DOHH2 (cell line): ENCODE data around the gene PDE4A.

Experiments used
- H3F3A ChIP-seq: fragments of 200-600 bp; sonication (generic), shearing (Covaris generic); 2 replicates; pipeline ENCODE4 v1.6.0; 2016; ENCODE audit warnings: antibody characterized with exemption, mild to moderate bottlenecking; ENCODE audit not compliant: control insufficient read depth, insufficient read depth
- H3K27ac ChIP-seq: fragments of 200-600 bp; sonication (generic); 2 replicates; pipeline ENCODE4 v1.5.1; 2014; ENCODE audit warnings: low read depth, mild to moderate bottlenecking, low read length, moderate library complexity
- H3K27me3 ChIP-seq: fragments of 200-600 bp; sonication (generic); 2 replicates; pipeline ENCODE4 v1.6.1; 2014; ENCODE audit warnings: mild to moderate bottlenecking, low read length, mixed read lengths; ENCODE audit not compliant: control insufficient read depth
- H3K36me3 ChIP-seq: fragments of 200-600 bp; sonication (generic); 2 replicates; pipeline ENCODE4 v1.6.1; 2014; ENCODE audit warnings: mild to moderate bottlenecking, low read length, moderate library complexity, mixed read lengths; ENCODE audit not compliant: control insufficient read depth
- H3K4me1 ChIP-seq: fragments of 200-600 bp; sonication (generic); 2 replicates; pipeline ENCODE4 v1.6.1; 2014; ENCODE audit warnings: mild to moderate bottlenecking, low read length, mixed read lengths; ENCODE audit not compliant: control insufficient read depth
- H3K4me2 ChIP-seq: fragments of 200-600 bp; sonication (generic); 2 replicates; pipeline ENCODE4 v1.6.0; 2014; ENCODE audit warnings: mild to moderate bottlenecking, low read length, moderate library complexity
- H3K4me3 ChIP-seq: fragments of 200-600 bp; sonication (generic); 2 replicates; pipeline ENCODE4 v1.5.1; 2014; ENCODE audit warnings: mild to moderate bottlenecking, low read length, mixed read lengths
- H3K79me2 ChIP-seq: fragments of 200-600 bp; sonication (generic); 2 replicates; pipeline ENCODE4 v1.6.1; 2014; ENCODE audit warnings: mild to moderate bottlenecking, low read length, mixed read lengths; ENCODE audit not compliant: control insufficient read depth
- H3K9me2 ChIP-seq: fragments of 200-600 bp; sonication (generic); replicated peaks from 2 replicates; pipeline ENCODE4 v1.6.1; 2014; ENCODE audit warnings: mild to moderate bottlenecking, low read length, mixed read lengths; ENCODE audit not compliant: control insufficient read depth
- H3K9me3 ChIP-seq: fragments of 200-600 bp; sonication (generic); 2 replicates; pipeline ENCODE4 v1.6.1; 2014; ENCODE audit warnings: antibody characterized with exemption, low read length, mixed read lengths; ENCODE audit not compliant: control insufficient read depth, insufficient read depth
- H4K20me1 ChIP-seq: fragments of 200-600 bp; sonication (generic); 2 replicates; pipeline ENCODE4 v1.6.0; 2014; ENCODE audit warnings: low read depth, mild to moderate bottlenecking, antibody characterized with exemption, low read length, moderate library complexity; ENCODE audit not compliant: control insufficient read depth, insufficient read depth
- EZH2phosphoT487 ChIP-seq: fragments of 200-600 bp; sonication (generic); IDR thresholded peaks from 2 replicates; pipeline ENCODE4 v1.6.1; 2017; ENCODE audit warnings: borderline replicate concordance, mild to moderate bottlenecking, antibody characterized with exemption, low read length, moderate library complexity, mixed read lengths
- TF ChIP-seq, protein P1 (sequence below): fragments of 200-600 bp; sonication (generic); IDR thresholded peaks from one replicate; pipeline ENCODE4 v1.5.1; 2014; ENCODE audit warnings: antibody characterized with exemption, mild to moderate bottlenecking, low read depth, low read length; ENCODE audit not compliant: poor library complexity, severe bottlenecking

PDE4A gene

DNA sequence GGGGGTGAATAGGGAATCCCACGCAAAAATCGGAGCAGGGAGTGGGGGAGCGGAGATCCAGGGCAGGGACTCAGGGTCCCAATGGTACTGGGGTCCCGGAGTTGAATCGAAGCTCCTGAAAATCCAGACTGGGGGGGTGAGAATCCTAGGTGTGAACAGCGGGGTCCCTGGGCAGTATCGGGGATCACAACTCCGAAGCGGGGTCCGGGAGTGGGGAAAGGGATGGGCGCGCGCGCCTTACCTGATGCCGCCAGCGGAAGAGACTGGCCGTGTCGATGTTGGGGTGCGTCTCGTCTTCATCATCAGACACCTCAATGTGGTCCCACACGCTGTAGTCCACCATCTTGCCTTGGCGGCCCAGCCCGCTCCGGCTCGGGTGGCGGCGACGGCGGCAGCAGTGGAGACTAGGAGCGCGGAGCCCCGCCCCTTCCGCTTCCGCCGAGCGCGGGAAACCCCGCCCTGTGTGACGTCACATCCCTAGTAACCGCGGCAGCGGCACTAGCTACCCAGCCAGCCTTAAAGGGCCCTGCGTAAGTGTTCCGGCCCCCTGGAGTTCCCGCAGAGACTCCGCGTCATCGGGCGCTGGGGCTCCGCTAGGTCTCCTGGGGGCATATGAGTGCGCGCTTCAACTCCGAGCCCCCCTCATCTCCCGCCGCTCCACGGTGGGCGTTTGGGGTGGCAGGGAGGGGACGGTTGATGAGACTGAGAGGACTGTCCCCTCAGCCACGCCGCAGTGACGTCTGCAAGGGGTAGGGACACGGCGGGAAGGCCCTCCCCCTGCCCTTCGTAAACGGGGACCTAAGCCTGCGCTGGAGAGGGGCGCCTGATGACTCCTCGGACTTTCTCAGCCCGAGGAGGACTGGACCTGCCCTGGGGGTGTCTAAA lies 17.0 kb upstream of the PDE4A start, which contains the start of gene CDC37:
Gene CDC37 (minus strand): TSS at position 406 of the 885 bp plus-strand sequence. CDS start 63 bp downstream, at position 343.
- H3K36me3 ChIP-seq, result peaks cover 42% of the 10 kb centered on the region
- peaks cover 5% of the 10 kb centered on the region; the same call in 1 of the 2 replicates for H4K20me1 ChIP-seq
- H3K27ac ChIP-seq, result peak within 1 kb of the TSS; percentile 55
- H3K4me2 ChIP-seq, result peak within 1 kb of the TSS; percentile 95
- H3K4me1 ChIP-seq, result peaks cover 81% of the 10 kb centered on the region
- H3K27me3 ChIP-seq, result no peaks in the 10 kb centered on the region
- H3K4me3 ChIP-seq, result peak within 1 kb of the TSS; percentile 92
- H3K79me2 ChIP-seq, result peaks cover 56% of the 10 kb centered on the region
- H3K9me3 ChIP-seq, result no peaks in the 10 kb centered on the region
- TF ChIP-seq, protein P1, sequence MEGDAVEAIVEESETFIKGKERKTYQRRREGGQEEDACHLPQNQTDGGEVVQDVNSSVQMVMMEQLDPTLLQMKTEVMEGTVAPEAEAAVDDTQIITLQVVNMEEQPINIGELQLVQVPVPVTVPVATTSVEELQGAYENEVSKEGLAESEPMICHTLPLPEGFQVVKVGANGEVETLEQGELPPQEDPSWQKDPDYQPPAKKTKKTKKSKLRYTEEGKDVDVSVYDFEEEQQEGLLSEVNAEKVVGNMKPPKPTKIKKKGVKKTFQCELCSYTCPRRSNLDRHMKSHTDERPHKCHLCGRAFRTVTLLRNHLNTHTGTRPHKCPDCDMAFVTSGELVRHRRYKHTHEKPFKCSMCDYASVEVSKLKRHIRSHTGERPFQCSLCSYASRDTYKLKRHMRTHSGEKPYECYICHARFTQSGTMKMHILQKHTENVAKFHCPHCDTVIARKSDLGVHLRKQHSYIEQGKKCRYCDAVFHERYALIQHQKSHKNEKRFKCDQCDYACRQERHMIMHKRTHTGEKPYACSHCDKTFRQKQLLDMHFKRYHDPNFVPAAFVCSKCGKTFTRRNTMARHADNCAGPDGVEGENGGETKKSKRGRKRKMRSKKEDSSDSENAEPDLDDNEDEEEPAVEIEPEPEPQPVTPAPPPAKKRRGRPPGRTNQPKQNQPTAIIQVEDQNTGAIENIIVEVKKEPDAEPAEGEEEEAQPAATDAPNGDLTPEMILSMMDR, result no peak
- TF ChIP-seq EZH2phosphoT487, result no peak
- H3F3A ChIP-seq, result peaks cover 22% of the 10 kb centered on the region
- no peaks in the 10 kb centered on the region for H3K9me2 ChIP-seq

DNA sequence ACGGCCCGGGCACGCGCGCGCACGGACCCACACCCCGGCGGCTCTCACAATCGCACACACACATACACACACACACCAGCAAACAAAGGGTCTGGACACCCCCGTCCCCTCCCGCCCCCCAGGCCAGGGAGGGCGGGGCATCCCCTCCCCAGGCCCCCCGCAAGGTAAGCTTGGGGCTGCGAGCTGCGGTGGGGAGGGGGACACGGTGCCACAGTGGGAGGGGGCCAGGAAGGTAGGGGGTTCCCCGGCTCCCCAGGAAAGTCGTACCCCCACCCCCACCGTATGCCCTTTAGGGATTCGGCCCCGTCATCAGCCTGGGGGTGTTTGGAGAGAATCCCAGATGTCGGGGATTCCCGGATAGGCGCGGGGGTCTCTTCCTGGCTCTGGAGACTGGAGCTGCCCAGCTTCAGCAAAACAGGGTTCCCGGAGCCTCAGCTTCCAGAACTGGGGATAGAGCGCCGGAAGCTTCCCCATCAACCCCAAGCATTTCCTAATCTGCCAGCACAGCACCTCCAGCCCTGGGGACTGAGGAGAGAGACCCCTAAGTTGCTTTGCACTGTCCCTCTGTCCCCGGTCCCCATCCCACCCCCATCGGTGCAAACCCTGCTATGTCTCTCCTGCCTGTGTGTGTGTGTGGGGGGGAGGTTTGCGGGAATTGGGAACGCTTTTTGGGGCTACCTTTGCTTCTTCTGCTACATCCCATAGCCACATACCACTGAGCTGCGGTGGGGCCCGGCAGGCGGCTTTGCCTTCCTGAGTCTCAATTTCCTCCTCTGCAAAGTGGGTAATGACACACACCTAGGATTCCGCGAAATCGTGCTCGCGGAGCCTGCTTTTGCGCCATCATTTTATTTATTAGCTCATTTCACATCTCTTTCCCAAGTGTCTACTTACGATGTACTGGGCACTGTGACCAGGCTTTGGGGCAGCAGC lies 15.2 kb upstream of the PDE4A start:
- Histone ChIP-seq H3F3A (peaks cover 29% of the 10 kb centered on the region), H3K36me3 (peaks cover 32% of the 10 kb centered on the region), H3K4me2 (peak overlapping the region; percentile 95), H4K20me1 (peaks cover 2% of the 10 kb centered on the region; the same call in 1 of the 2 replicates), H3K4me3 (peak overlapping the region; percentile 92), H3K27ac (no peak overlapping the region), H3K27me3 (no peaks in the 10 kb centered on the region), H3K9me2 (no peaks in the 10 kb centered on the region), H3K79me2 (peaks cover 43% of the 10 kb centered on the region), H3K4me1 (peaks cover 85% of the 10 kb centered on the region), H3K9me3 (no peaks in the 10 kb centered on the region)
- TF ChIP-seq EZH2phosphoT487, result no peak
- TF ChIP-seq, protein P1, result no peak

DNA sequence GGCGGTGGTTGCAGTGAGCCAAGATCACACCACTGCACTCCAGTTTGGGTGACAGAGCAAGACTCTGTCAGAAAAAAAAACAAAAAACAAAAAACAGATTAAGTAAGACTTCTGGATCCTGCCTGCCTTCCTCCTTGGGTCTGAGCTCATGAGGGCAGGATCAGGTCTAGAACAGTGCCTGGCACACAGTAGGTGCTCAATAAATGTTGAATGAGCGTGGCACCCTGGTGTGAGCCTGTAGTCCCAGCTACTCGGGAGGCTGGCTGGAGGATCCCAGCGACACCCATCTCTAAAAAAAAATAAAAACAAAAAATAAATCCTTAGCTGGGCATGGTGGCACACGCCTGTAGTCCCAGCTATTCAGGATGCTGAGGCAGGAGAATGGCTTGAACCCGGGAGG lies 14.1 kb upstream of the PDE4A start:
- no peak for TF ChIP-seq EZH2phosphoT487
- TF ChIP-seq, protein P1, result no peak
- H3K27ac ChIP-seq, result no peak overlapping the region

More for the DNA sequence above, 14.1 kb upstream of the PDE4A start:
- Histone ChIP-seq H3F3A (peaks cover 36% of the 10 kb centered on the region), H3K79me2 (peaks cover 40% of the 10 kb centered on the region), H4K20me1 (no peaks in the 10 kb centered on the region), H3K4me3 (no peak overlapping the region), H3K4me1 (peaks cover 85% of the 10 kb centered on the region), H3K9me2 (no peaks in the 10 kb centered on the region), H3K36me3 (peaks cover 22% of the 10 kb centered on the region), H3K9me3 (no peaks in the 10 kb centered on the region), H3K4me2 (no peak overlapping the region), H3K27me3 (no peaks in the 10 kb centered on the region)
